ENCODE measurements around the gene SERPINA5.

DNA sequence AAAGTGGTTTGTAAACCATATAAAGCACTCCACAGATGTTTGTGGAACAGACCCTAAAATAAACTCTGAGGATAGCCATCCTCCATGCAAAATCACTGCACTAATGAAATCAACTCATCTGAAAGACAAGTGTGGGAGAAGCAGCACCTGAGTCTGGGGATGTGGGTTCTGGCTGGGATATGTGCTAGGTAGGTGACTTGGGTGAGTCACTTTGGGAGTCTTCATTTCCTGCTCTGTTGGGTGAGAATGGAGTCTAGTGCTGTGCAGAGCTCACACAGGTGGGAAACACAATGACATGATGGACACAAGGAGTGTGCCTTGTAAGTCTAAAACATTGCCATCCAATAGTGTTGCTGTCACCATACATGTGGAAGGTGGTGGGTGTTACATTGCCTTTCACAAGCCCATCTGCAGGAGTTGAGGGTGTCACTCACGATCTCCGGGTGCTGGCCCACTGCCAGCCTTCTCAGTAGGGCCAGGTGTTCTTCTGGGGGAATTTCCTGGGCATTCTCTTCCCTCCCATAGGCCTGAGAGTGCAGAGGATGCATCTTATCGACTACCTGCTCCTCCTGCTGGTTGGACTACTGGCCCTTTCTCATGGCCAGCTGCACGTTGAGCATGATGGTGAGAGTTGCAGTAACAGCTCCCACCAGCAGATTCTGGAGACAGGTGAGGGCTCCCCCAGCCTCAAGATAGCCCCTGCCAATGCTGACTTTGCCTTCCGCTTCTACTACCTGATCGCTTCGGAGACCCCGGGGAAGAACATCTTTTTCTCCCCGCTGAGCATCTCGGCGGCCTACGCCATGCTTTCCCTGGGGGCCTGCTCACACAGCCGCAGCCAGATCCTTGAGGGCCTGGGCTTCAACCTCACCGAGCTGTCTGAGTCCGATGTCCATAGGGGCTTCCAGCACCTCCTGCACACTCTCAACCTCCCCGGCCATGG is 18.0 kb upstream of the SERPINA5 start:
- TF ChIP-seq, protein P1, sequence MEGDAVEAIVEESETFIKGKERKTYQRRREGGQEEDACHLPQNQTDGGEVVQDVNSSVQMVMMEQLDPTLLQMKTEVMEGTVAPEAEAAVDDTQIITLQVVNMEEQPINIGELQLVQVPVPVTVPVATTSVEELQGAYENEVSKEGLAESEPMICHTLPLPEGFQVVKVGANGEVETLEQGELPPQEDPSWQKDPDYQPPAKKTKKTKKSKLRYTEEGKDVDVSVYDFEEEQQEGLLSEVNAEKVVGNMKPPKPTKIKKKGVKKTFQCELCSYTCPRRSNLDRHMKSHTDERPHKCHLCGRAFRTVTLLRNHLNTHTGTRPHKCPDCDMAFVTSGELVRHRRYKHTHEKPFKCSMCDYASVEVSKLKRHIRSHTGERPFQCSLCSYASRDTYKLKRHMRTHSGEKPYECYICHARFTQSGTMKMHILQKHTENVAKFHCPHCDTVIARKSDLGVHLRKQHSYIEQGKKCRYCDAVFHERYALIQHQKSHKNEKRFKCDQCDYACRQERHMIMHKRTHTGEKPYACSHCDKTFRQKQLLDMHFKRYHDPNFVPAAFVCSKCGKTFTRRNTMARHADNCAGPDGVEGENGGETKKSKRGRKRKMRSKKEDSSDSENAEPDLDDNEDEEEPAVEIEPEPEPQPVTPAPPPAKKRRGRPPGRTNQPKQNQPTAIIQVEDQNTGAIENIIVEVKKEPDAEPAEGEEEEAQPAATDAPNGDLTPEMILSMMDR (IDR thresholded peaks at IDR 0.05 in 8 of 11, conservative IDR thresholded peaks at IDR 0.05 in 3 of 11) = no peak
- TF ChIP-seq POLR2AphosphoS5 (IDR thresholded peaks at IDR 0.05) = no peak
- no peak for TF ChIP-seq POLR2A (IDR thresholded peaks at IDR 0.05)
